Pancreas (tissue), 10 donors: ENCODE data around the gene CDH13. TPM values are rescaled to one million over a fixed set of nuclear protein-coding genes. Genes with fewer than 3 reads are reported as not detected.

Experiments used
- ATAC-seq, 4 donors: fragments of 200-7000 bp; cut with Tn5 transposase; one replicate each; pipeline versions ENCODE4 v1.8.0 to v1.9.1; 2020; ENCODE audit warnings: mild to moderate bottlenecking in 4 of 4, moderate library complexity in 4 of 4
- DNase-seq, 6 donors: peaks; one replicate each; pipeline ENCODE4 v3.0.0-alpha.2; 2020
- FAIRE-seq: peaks from 2 replicates; lab custom pipeline; 2012; peaks lifted over from hg19 to GRCh38; lab: Jason Lieb, UNC
- H3K27ac ChIP-seq, 4 donors: fragments of 200-600 bp; sonication (generic); 1 replicate in 3 of 4; 2 replicates in 1 of 4; pipeline versions ENCODE4 v1.5.0 to v1.8.0; 2020
- H3K27me3 ChIP-seq, 4 donors: fragments of 200-600 bp; one replicate each; pipeline ENCODE4 v1.8.0; 2021
- H3K36me3 ChIP-seq, 3 donors: fragments of 200-600 bp; sonication (generic) in 1 of 3; one replicate each; pipeline versions ENCODE4 v1.5.0 to v1.8.0; 2020 to 2021
- H3K4me1 ChIP-seq, 3 donors: fragments of 200-600 bp; one replicate each; pipeline ENCODE4 v1.8.0; 2021
- H3K4me3 ChIP-seq, 4 donors: fragments of 200-600 bp; sonication (generic) in 2 of 4; one replicate each; pipeline versions ENCODE4 v1.5.0 to v1.8.0; 2020 to 2021
- H3K9me3 ChIP-seq, 4 donors: fragments of 200-600 bp; one replicate each; pipeline ENCODE4 v1.8.0; 2021
- CTCF ChIP-seq, 4 donors: fragments of 200-600 bp; sonication (generic) in 3 of 4; IDR thresholded peaks; one replicate each; pipeline versions ENCODE4 v1.5.0 to v1.8.0; 2021; ENCODE audit warnings: antibody characterized with exemption in 4 of 4
- WGBS, 2 donors: extraction: QIAGEN DNeasy Blood & Tissue Kit; methylation state at CpG; one replicate each; pipeline ENCODE4 v1.1.7; 2013; 5-methylcytosine and 5-hydroxymethylcytosine counted together
- intact Hi-C, 3 donors: fragments of 100-400 bp; cut with DNase I; formaldehyde crosslinking; loops; one replicate each; pipeline versions ENCODE4 v1.11.1 to v1.14.2; 2022
- polyA plus RNA-seq, 2 donors: library from polyadenylated mRNA; stranded (reverse); fragments of 200-250 nt; gene quantifications; one replicate each; pipeline ENCODE4 v1.2.3, GENCODE V29; 2013
- total RNA-seq, 6 donors: library from RNA; stranded (reverse); fragmentation: NEBNext Ultra II Directional in 4 of 6; extraction: Animal tissue kit (Norgen Biotek cat#: 25700) in 4 of 6; gene quantifications; one replicate each; pipeline versions ENCODE4 v1.2.1 to v1.2.4, GENCODE V29; 2021 to 2023
- donor health status: healthy with polysubstance abuse.
- donor health status: DM: no; HTN: no; CAD: no; lungs with moderate emphysema.
- donor health status: DM: no; HTN: no; CAD: no.
- donor health status: control.
- donor health status: control.
- donor health status: Bipolar disorder and iron deficiency.
- donor health status: DM: yes; HTN: yes; CAD: no.
- donor health status: DM: no; HTN: no; CAD: no.
- donor health status: DM: no; HTN: no; CAD: no.
- donor health status: DM: yes; HTN: yes; CAD: no.

Gene CDH13
- total and polyA plus RNA-seq, 8 donors, result 0.12 to 1.0 (median 0.37) TPM

GRCh38 chr16:83302853-83303252, 676.1 kb downstream of the CDH13 start:
- Histone ChIP-seq H3K9me3 (no peaks in the 10 kb centered on the region), H3K27ac (no peak overlapping the region), H3K4me3 (no peak overlapping the region), H3K36me3 (no peaks in the 10 kb centered on the region), H3K27me3 (peaks cover 0 to 4% (median 0%) of the 10 kb centered on the region in 4 donors), H3K4me1 (no peaks in the 10 kb centered on the region)
- TF ChIP-seq CTCF (IDR thresholded peaks at IDR 0.05), result no peak
- 48 to 70% methylated on average over 2 of the region's 2 CpGs for WGBS, 2 donors
- DNase-seq (no peak), ATAC-seq (no peak), FAIRE-seq (no peak)
- intact Hi-C loops, result no loop called here

DNA sequence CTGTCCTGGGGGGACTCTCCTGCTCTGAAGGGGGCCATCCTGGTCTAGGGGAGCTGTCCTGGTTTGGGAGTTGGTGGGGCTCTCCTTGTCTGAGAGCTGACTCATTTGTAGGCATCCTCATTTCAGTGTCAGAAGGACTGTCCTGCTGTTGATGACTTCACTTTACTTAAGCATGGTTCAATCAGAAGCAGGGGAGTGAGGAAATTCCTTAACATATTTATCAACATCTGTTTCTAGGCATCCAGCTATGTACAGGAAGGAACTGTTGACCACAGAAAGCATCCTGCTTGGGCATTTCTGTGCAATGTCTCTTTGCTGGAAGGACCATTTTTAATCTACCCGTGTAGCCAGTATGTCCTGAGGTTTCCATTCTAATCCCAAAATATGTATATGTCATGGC, 678.3 kb downstream of the CDH13 start:
- Histone ChIP-seq H3K9me3 (no peaks in the 10 kb centered on the region), H3K27me3 (peaks cover 0 to 4% (median 1%) of the 10 kb centered on the region in 4 donors), H3K4me3 (no peak overlapping the region), H3K36me3 (no peaks in the 10 kb centered on the region), H3K4me1 (no peaks in the 10 kb centered on the region), H3K27ac (no peak overlapping the region)
- DNase-seq (no peak), ATAC-seq (no peak), FAIRE-seq (no peak)
- WGBS, 2 donors, result 38 to 55% methylated on average over 1 of the region's 1 CpG
- intact Hi-C loops, result no loop called here
- no peak for TF ChIP-seq CTCF (IDR thresholded peaks at IDR 0.05)

DNA sequence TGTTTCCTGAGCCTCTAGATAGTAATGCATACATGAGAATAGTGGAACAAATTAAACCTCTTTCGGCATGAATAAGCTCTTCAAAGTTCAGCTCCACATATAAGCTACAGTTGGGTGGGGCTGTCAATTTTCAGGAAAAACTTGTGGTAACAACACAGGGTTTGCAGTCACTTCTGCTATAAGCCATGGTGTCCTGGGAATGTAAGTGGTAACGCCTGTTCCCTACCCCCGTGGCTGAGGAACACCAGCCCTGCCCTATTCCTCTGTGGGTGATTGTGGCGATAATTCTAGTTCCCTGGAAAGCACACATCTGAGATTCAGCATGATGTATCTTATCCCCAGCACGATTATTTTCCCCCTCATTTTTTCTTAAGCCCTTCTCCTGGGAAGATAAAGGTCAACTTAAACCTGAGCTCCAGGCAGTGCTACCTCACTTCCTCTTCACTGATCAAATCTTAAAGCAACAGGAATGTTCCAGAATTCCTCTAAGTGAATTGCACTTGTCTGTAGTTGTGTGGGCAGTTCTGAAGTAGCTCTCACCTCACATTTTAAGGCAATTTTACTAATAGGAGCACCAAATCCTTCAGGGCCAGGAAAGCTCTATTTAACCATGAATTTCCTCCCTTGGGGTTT, 680.3 kb downstream of the CDH13 start:
- 44 to 51% methylated on average over 5 of the region's 5 CpGs for WGBS, 2 donors
- ATAC-seq, result no peak

GRCh38 chr16:83307594-83307992, 680.8 kb downstream of the CDH13 start:
- Histone ChIP-seq H3K9me3 (no peaks in the 10 kb centered on the region), H3K36me3 (no peaks in the 10 kb centered on the region), H3K4me3 (no peak overlapping the region), H3K27ac (no peak overlapping the region), H3K27me3 (peaks cover 0 to 2% (median 0%) of the 10 kb centered on the region in 4 donors), H3K4me1 (no peaks in the 10 kb centered on the region)
- no peak for ATAC-seq
- FAIRE-seq, result no peak
- DNase-seq, result no peak
- intact Hi-C loops, result no loop called here
- no peak for TF ChIP-seq CTCF (IDR thresholded peaks at IDR 0.05)
- 73 to 77% methylated on average over 6 of the region's 6 CpGs for WGBS, 2 donors

More for the DNA sequence above, 680.3 kb downstream of the CDH13 start:
- no peak overlapping the region for H3K27ac ChIP-seq
- no peak for DNase-seq
- no peak overlapping the region for H3K4me3 ChIP-seq
- TF ChIP-seq CTCF (IDR thresholded peaks at IDR 0.05), result no peak
- no peaks in the 10 kb centered on the region for H3K9me3 ChIP-seq
- H3K27me3 ChIP-seq, result peaks cover 0 to 2% (median 0%) of the 10 kb centered on the region in 4 donors
- no peak for FAIRE-seq
- intact Hi-C loops, result no loop called here
- H3K36me3 ChIP-seq, result no peaks in the 10 kb centered on the region
- H3K4me1 ChIP-seq, result no peaks in the 10 kb centered on the region

DNA sequence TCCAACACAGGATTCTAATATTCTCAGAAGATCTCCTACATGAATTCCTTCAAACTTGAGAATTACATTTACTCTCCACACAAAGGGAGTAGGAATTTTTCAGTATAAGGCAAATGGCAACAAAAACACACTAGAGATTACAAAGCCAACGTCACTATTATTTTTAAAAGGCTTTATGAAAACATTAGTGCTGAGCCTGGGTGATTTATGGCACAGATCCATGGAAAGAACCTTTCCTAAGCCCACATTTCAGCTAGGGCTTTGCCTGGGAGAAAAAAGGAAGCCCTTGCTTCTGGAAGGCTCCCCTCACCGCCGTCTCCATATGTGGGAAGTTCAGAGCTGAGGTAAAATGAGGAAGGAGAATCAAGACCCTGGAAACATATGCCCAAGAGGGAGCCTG, 681.6 kb downstream of the CDH13 start:
- no peak overlapping the region for H3K27ac ChIP-seq
- DNase-seq (no peak), FAIRE-seq (no peak), ATAC-seq (no peak)
- no peaks in the 10 kb centered on the region for H3K9me3 ChIP-seq
- no peaks in the 10 kb centered on the region for H3K36me3 ChIP-seq
- peaks cover 0 to 2% (median 0%) of the 10 kb centered on the region in 4 donors for H3K27me3 ChIP-seq
- 30 to 53% methylated on average over 3 of the region's 3 CpGs for WGBS, 2 donors
- no peak for TF ChIP-seq CTCF (IDR thresholded peaks at IDR 0.05)
- H3K4me3 ChIP-seq, result no peak overlapping the region
- intact Hi-C loops, result no loop called here
- H3K4me1 ChIP-seq, result no peaks in the 10 kb centered on the region
